HFFc6 (cell line): Measurements from ENCODE around the gene RASGRF2. TPM values are rescaled to one million over a fixed set of nuclear protein-coding genes. Genes with fewer than 3 reads are reported as not detected.

Experiments
- DNase-seq: peaks from one replicate; pipeline ENCODE4 v3.0.0-alpha.2; 2018
- H3K27ac Mint-ChIP-seq: 2 replicates; pipeline ENCODE4 v1.8.0; 2020; ENCODE audit warnings: mild to moderate bottlenecking, mixed read lengths
- H3K27me3 Mint-ChIP-seq: 2 replicates; pipeline ENCODE4 v1.8.0; 2021; ENCODE audit warnings: mild to moderate bottlenecking, moderate library complexity, mixed read lengths; ENCODE audit not compliant: insufficient read depth
- H3K36me3 Mint-ChIP-seq: 2 replicates; pipeline ENCODE4 v1.8.0; 2021; ENCODE audit warnings: low read depth, mixed read lengths
- H3K4me1 Mint-ChIP-seq: 2 replicates; pipeline ENCODE4 v1.8.0; 2020; ENCODE audit warnings: low read depth, mixed read lengths
- H3K4me3 Mint-ChIP-seq: 2 replicates; pipeline ENCODE4 v1.8.0; 2020; ENCODE audit warnings: mild to moderate bottlenecking, moderate library complexity, mixed read lengths
- H3K9me3 Mint-ChIP-seq: 2 replicates; pipeline ENCODE4 v1.8.0; 2020; ENCODE audit warnings: mild to moderate bottlenecking, mixed read lengths
- CTCF ChIP-seq: fragments of 200-600 bp; sonication (generic); IDR thresholded peaks from 2 replicates; pipeline ENCODE4 v1.5.0; 2021; ENCODE audit warnings: antibody characterized with exemption, mild to moderate bottlenecking
- total RNA-seq, 6 experiments: library from RNA; stranded (reverse); fragmentation: NEBNext Ultra II Directional; extraction: Animal tissue kit (Norgen Biotek cat#: 25700); gene quantifications; 2 replicates in 1 of 6; 3 replicates in 5 of 6; pipeline ENCODE4 v1.2.3, GENCODE V29; 2021

Gene RASGRF2
- total RNA-seq, 6 experiments from 2014 or later: 0.21 to 0.97 (median 0.69) TPM

GRCh38 chr5:81230416-81230815 is 270.3 kb downstream of the RASGRF2 start:
- Mint-ChIP-seq H3K36me3 (no peaks in the 10 kb centered on the region), H3K4me1 (no peaks in the 10 kb centered on the region), H3K27me3 (no peaks in the 10 kb centered on the region; the same call in none of the 2 replicates), H3K27ac (no peak overlapping the region), H3K4me3 (no peak overlapping the region), H3K9me3 (no peaks in the 10 kb centered on the region)
- TF ChIP-seq CTCF: no peak
- no peak for DNase-seq

GRCh38 chr5:81232464-81233079 is 272.4 kb downstream of the RASGRF2 start:
- Mint-ChIP-seq H3K4me3 (no peak overlapping the region), H3K27ac (no peak overlapping the region), H3K9me3 (no peaks in the 10 kb centered on the region), H3K27me3 (no peaks in the 10 kb centered on the region; the same call in none of the 2 replicates), H3K4me1 (no peaks in the 10 kb centered on the region), H3K36me3 (no peaks in the 10 kb centered on the region)
- no peak for TF ChIP-seq CTCF
- no peak for DNase-seq

GRCh38 chr5:81233080-81233634 is 273.0 kb downstream of the RASGRF2 start, which contains the start of gene CKMT2:
Gene CKMT2, plus strand, starts transcription at chr5:81233322. Its CDS starts 17,811 bp downstream, at chr5:81251133.
- no peaks in the 10 kb centered on the region for H3K9me3 Mint-ChIP-seq
- H3K27ac Mint-ChIP-seq: no peak within 1 kb of the TSS
- H3K27me3 Mint-ChIP-seq: no peaks in the 10 kb centered on the region; the same call in none of the 2 replicates
- no peaks in the 10 kb centered on the region for H3K36me3 Mint-ChIP-seq
- H3K4me1 Mint-ChIP-seq: no peaks in the 10 kb centered on the region
- no peak for DNase-seq
- H3K4me3 Mint-ChIP-seq: peak within 1 kb of the TSS; percentile 24; the same call in 1 of the 2 replicates
- TF ChIP-seq CTCF: no peak

- Mint-ChIP-seq H3K36me3 (no peaks in the 10 kb centered on the region), H3K4me3 (no peak overlapping the region), H3K27ac (no peak overlapping the region), H3K4me1 (no peaks in the 10 kb centered on the region), H3K27me3 (no peaks in the 10 kb centered on the region; the same call in none of the 2 replicates), H3K9me3 (no peaks in the 10 kb centered on the region)
- TF ChIP-seq CTCF: no peak
- no peak for DNase-seq
These were observed 274.1 kb downstream of the RASGRF2 start for GRCh38 chr5:81234299-81234698.

GRCh38 chr5:81234801-81235200 is 274.6 kb downstream of the RASGRF2 start:
- Mint-ChIP-seq H3K9me3 (no peaks in the 10 kb centered on the region), H3K27me3 (no peaks in the 10 kb centered on the region; the same call in none of the 2 replicates), H3K27ac (no peak overlapping the region), H3K4me1 (no peaks in the 10 kb centered on the region), H3K36me3 (no peaks in the 10 kb centered on the region), H3K4me3 (no peak overlapping the region)
- TF ChIP-seq CTCF: no peak
- no peak for DNase-seq
